ENCODE data around the gene ANO7. TPM values are rescaled to one million over a fixed set of nuclear protein-coding genes. Genes with fewer than 3 reads are reported as not detected.

Gene ANO7
- total and polyA plus RNA-seq, 2 experiments from 2014 or later, result 2.8 to 3.4 TPM

- Histone ChIP-seq H3K27me3 (no peaks in the 10 kb centered on the region), H3K4me3 (no peak overlapping the region), H3K9me3 (ENCODE audit: low read depth) (no peaks in the 10 kb centered on the region), H3K4me1 (ENCODE audit: low read depth) (no peaks in the 10 kb centered on the region), H3K36me3 (no peaks in the 10 kb centered on the region), H3K27ac (no peak overlapping the region)
- no peak for DNase-seq (ENCODE audit: low read depth in 1 of 2, low spot score in 1 of 2)
- TF ChIP-seq CTCF (IDR thresholded peaks at IDR 0.05; ENCODE audit: low read depth, low read length), result no peak
These were observed 16.0 kb downstream of the ANO7 start for GRCh38 chr2:241204490-241204889.

GRCh38 chr2:241205086-241205485, 16.6 kb downstream of the ANO7 start:
- Histone ChIP-seq H3K27ac (no peak overlapping the region), H3K27me3 (no peaks in the 10 kb centered on the region), H3K9me3 (ENCODE audit: low read depth) (no peaks in the 10 kb centered on the region), H3K36me3 (no peaks in the 10 kb centered on the region), H3K4me1 (ENCODE audit: low read depth) (no peaks in the 10 kb centered on the region), H3K4me3 (no peak overlapping the region)
- TF ChIP-seq CTCF (IDR thresholded peaks at IDR 0.05; ENCODE audit: low read depth, low read length), result no peak
- DNase-seq (ENCODE audit: low read depth in 1 of 2, low spot score in 1 of 2), result no peak

- H3K36me3 ChIP-seq, result no peaks in the 10 kb centered on the region
- H3K4me1 ChIP-seq (ENCODE audit: low read depth), result no peaks in the 10 kb centered on the region
- TF ChIP-seq CTCF (IDR thresholded peaks at IDR 0.05; ENCODE audit: low read depth, low read length), result no peak
- no peak overlapping the region for H3K27ac ChIP-seq
- H3K4me3 ChIP-seq, result no peak overlapping the region
- DNase-seq (ENCODE audit: low read depth in 1 of 2, low spot score in 1 of 2), result no peak
- H3K27me3 ChIP-seq, result no peaks in the 10 kb centered on the region
- H3K9me3 ChIP-seq (ENCODE audit: low read depth), result no peaks in the 10 kb centered on the region
These were observed 18.7 kb downstream of the ANO7 start for GRCh38 chr2:241207151-241207550.

GRCh38 chr2:241207641-241208040, 19.2 kb downstream of the ANO7 start:
- H3K27me3 ChIP-seq, result no peaks in the 10 kb centered on the region
- no peak for DNase-seq (ENCODE audit: low read depth in 1 of 2, low spot score in 1 of 2)
- H3K27ac ChIP-seq, result no peak overlapping the region
- no peak for TF ChIP-seq CTCF (IDR thresholded peaks at IDR 0.05; ENCODE audit: low read depth, low read length)
- H3K4me1 ChIP-seq (ENCODE audit: low read depth), result no peaks in the 10 kb centered on the region
- no peak overlapping the region for H3K4me3 ChIP-seq
- H3K36me3 ChIP-seq, result no peaks in the 10 kb centered on the region
- no peaks in the 10 kb centered on the region for H3K9me3 ChIP-seq (ENCODE audit: low read depth)

GRCh38 chr2:241208058-241208457, 19.6 kb downstream of the ANO7 start:
- H3K4me1 ChIP-seq (ENCODE audit: low read depth), result no peaks in the 10 kb centered on the region
- DNase-seq (ENCODE audit: low read depth in 1 of 2, low spot score in 1 of 2), result no peak
- no peaks in the 10 kb centered on the region for H3K27me3 ChIP-seq
- H3K4me3 ChIP-seq, result no peak overlapping the region
- H3K27ac ChIP-seq, result no peak overlapping the region
- no peaks in the 10 kb centered on the region for H3K9me3 ChIP-seq (ENCODE audit: low read depth)
- H3K36me3 ChIP-seq, result no peaks in the 10 kb centered on the region
- no peak for TF ChIP-seq CTCF (IDR thresholded peaks at IDR 0.05; ENCODE audit: low read depth, low read length)

- no peaks in the 10 kb centered on the region for H3K27me3 ChIP-seq
- no peak for TF ChIP-seq CTCF (IDR thresholded peaks at IDR 0.05; ENCODE audit: low read depth, low read length)
- H3K27ac ChIP-seq, result no peak overlapping the region
- DNase-seq (ENCODE audit: low read depth in 1 of 2, low spot score in 1 of 2), result no peak
- no peaks in the 10 kb centered on the region for H3K4me1 ChIP-seq (ENCODE audit: low read depth)
- H3K4me3 ChIP-seq, result no peak overlapping the region
- no peaks in the 10 kb centered on the region for H3K36me3 ChIP-seq
- H3K9me3 ChIP-seq (ENCODE audit: low read depth), result no peaks in the 10 kb centered on the region
These were observed 20.8 kb downstream of the ANO7 start for GRCh38 chr2:241209271-241209670.

All from cardiac muscle cell (in vitro differentiated cells and primary cell).